GM12801 (cell line): ENCODE results near the gene OTUD4.

Experiments used
- TF ChIP-seq, protein P1 (sequence below): IDR thresholded peaks from one replicate; pipeline ENCODE4 v1.5.1; 2011; ENCODE audit warnings: control low read depth; ENCODE audit not compliant: insufficient read length; ENCODE audit errors: extremely low read depth

The OTUD4 gene

GRCh38 chr4:145177906-145178538, 2.4 kb downstream of the OTUD4 start:
- TF ChIP-seq, protein P1, sequence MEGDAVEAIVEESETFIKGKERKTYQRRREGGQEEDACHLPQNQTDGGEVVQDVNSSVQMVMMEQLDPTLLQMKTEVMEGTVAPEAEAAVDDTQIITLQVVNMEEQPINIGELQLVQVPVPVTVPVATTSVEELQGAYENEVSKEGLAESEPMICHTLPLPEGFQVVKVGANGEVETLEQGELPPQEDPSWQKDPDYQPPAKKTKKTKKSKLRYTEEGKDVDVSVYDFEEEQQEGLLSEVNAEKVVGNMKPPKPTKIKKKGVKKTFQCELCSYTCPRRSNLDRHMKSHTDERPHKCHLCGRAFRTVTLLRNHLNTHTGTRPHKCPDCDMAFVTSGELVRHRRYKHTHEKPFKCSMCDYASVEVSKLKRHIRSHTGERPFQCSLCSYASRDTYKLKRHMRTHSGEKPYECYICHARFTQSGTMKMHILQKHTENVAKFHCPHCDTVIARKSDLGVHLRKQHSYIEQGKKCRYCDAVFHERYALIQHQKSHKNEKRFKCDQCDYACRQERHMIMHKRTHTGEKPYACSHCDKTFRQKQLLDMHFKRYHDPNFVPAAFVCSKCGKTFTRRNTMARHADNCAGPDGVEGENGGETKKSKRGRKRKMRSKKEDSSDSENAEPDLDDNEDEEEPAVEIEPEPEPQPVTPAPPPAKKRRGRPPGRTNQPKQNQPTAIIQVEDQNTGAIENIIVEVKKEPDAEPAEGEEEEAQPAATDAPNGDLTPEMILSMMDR = no peak

GRCh38 chr4:145177511-145177905, 2.9 kb downstream of the OTUD4 start:
- TF ChIP-seq, protein P1 = no peak

DNA sequence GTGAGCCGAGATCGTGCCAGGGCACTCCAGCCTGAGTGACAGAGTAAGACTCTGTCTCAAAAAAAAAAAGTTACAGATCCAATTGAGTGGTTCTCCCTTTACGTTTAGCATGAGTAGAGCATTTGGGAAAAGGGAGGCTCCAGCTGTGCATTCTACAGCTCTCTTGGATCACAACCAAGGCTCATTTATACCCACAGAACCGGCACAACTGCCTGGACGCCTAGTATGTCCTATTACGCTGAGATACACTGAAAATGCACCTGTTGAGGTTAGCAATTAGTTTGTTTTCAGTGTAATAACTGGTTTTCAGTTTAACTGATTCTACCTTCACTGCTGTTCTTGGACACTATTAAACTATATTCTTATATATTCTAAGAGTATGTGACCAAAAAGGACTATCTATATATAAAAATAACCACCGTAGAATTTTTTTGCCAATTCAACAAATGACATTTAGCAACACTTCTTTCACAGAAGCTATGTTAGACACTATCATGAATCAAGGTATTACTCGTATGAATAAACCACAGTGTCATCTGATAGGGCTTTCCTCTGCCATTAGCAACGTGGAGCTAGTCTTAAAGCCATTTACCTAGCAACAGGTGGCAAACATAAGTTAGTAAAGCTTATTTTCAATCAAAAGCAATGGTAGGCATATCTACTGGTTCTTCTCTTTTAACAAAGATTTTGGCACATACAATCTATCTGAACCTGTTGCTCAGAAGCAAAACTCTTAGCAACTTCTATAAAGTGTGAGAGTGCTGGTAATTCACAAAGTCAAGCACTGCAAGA, 3.6 kb downstream of the OTUD4 start:
- TF ChIP-seq, protein P1 = no peak

DNA sequence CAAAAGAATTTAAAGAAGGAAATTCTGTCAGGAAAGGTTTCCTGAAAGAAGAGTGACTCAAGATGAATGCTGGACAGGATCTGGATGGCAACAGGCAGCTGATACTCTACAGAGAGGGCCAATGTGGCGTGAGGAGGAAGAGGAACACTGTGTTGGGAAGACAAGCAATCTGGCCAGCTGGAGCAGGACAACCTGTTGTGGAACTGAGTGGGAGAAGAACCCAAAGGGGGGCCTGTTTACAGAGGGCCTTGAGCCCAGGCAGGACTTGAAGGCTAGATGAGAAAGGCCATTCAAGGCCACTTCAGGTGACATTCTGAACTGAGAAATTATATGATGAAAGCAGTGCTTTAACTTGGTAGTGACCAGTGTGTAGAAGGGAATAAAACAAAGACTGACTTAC, 8.5 kb downstream of the OTUD4 start:
- TF ChIP-seq, protein P1 = no peak

DNA sequence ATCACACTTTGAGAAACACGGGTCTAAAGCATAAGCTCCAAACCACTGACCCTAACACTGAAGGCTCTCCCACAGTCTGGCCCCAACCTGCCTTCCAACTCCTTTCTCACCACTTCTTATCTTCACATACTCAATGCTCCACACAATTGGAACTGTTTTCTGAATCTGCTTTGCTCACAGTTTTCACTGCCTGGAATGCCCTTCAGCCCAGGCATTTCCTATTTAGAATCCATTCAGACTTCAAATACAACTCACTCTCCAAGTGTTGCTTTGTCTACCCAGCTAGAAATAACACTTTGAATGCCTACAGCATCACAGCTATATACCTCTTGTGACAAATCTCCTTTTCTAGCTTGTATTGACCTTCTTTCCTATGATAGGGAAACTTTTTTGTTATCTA, 10.2 kb downstream of the OTUD4 start:
- TF ChIP-seq, protein P1 = no peak

DNA sequence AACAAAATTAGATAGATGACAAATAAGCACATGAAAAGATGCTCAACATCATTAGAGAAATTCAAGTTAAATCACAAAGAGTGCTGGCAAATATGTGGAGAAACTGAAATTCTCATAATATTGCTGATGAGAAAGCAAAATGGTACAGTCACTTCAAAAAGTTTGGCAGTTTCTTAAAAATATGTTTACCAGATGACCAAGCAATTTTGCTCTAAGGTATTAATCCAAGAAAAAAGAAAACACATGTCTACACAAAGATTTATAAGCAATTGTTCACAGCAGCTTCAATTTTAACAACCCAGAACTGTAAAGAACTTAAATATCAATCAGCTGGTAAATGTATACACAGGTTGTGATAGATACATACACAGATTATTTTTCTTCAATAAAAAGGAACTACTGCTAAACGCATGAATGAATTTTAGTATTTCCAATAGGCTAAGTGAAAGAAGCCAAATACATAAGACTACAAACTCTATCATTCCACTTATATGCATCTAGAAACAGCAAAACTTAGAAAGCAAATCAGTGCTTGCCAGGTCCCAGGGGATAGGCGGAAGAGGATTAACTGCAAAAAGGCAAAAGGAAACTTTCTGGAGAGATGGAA, 11.7 kb downstream of the OTUD4 start:
- TF ChIP-seq, protein P1 = no peak

- TF ChIP-seq, protein P1 = no peak
Observed at GRCh38 chr4:145167887-145168286, 12.5 kb downstream of the OTUD4 start.
